HEK293 (cell line): Measurements from ENCODE around the gene CMIP.

Experiments used
- CTCF ChIA-PET: fragments of 350-600 bp; formaldehyde crosslinking; extraction: SDS; loops from one replicate; lab custom pipeline; 2021; ENCODE audit warnings: antibody characterized with exemption; lab: Yijun Ruan, JAX
- POLR2A ChIA-PET: fragments of 300-600 bp; formaldehyde crosslinking; extraction: SDS; loops from one replicate; lab custom pipeline; 2020; ENCODE audit warnings: antibody characterized with exemption, inconsistent platforms; lab: Yijun Ruan, JAX
- H3K27ac ChIP-seq: fragments of 200-500 bp; sonication (Bioruptor generic); 2 replicates; pipeline ENCODE4 v1.5.1; 2014; ENCODE audit warnings: low read depth, low read length, control low read depth, inconsistent platforms; ENCODE audit errors: extremely low read depth
- H3K36me3 ChIP-seq, 2 experiments: fragments of 200-500 bp in 1 of 2; sonication (Bioruptor generic) in 1 of 2; 1 replicate in 1 of 2; 2 replicates in 1 of 2; pipeline ENCODE4 v1.5.1; 2014 to 2017; ENCODE audit warnings: inconsistent platforms in 2 of 2, low read length in 2 of 2; ENCODE audit not compliant: control insufficient read depth in 2 of 2, insufficient read depth in 1 of 2
- H3K4me1 ChIP-seq: fragments of 200-500 bp; sonication (Bioruptor generic); 2 replicates; pipeline ENCODE4 v1.5.1; 2014; ENCODE audit warnings: mild to moderate bottlenecking, low read length, inconsistent platforms; ENCODE audit not compliant: control insufficient read depth, insufficient read depth
- H3K4me3 ChIP-seq: 2 replicates; pipeline ENCODE4 v1.5.1; 2011; ENCODE audit warnings: low read depth, mild to moderate bottlenecking, control low read depth, low read length, moderate library complexity
- H3K9me3 ChIP-seq: fragments of 200-500 bp; sonication (Bioruptor generic); 2 replicates; pipeline ENCODE4 v1.5.1; 2014; ENCODE audit warnings: low read depth, low read length, inconsistent platforms; ENCODE audit not compliant: control insufficient read depth, insufficient read depth
- ATF2 ChIP-seq: fragments of 450-650 bp; formaldehyde crosslinking; IDR thresholded peaks from 2 replicates; pipeline ENCODE4 v1.5.1; 2016; ENCODE audit warnings: missing biosample characterization, missing genetic modification characterization, low read depth
- GLIS2 ChIP-seq: fragments of 450-650 bp; formaldehyde crosslinking; IDR thresholded peaks from 2 replicates; pipeline ENCODE4 v1.5.1; 2016; ENCODE audit warnings: missing biosample characterization, missing genetic modification characterization
- SP2 ChIP-seq: fragments of 450-650 bp; formaldehyde crosslinking; IDR thresholded peaks from 2 replicates; pipeline ENCODE4 v1.5.1; 2016; ENCODE audit warnings: missing biosample characterization, missing genetic modification characterization
- ZNF155 ChIP-seq: fragments of 450-650 bp; formaldehyde crosslinking; IDR thresholded peaks from 2 replicates; pipeline ENCODE4 v1.5.1; 2016; ENCODE audit warnings: missing biosample characterization, missing genetic modification characterization
- ZNF157 ChIP-seq: fragments of 450-650 bp; formaldehyde crosslinking; IDR thresholded peaks from 2 replicates; pipeline ENCODE4 v1.5.1; 2016; ENCODE audit warnings: missing biosample characterization, missing genetic modification characterization
- ZNF174 ChIP-seq: fragments of 450-650 bp; formaldehyde crosslinking; IDR thresholded peaks from 2 replicates; pipeline ENCODE4 v1.5.0; 2017; ENCODE audit warnings: missing biosample characterization, mild to moderate bottlenecking, missing genetic modification characterization
- ZNF202 ChIP-seq: fragments of 450-650 bp; formaldehyde crosslinking; IDR thresholded peaks from 2 replicates; pipeline ENCODE4 v1.5.1; 2016; ENCODE audit warnings: missing biosample characterization, missing genetic modification characterization, borderline replicate concordance
- ZNF23 ChIP-seq: fragments of 450-650 bp; formaldehyde crosslinking; IDR thresholded peaks from 2 replicates; pipeline ENCODE4 v1.5.1; 2016; ENCODE audit warnings: missing biosample characterization, missing genetic modification characterization, borderline replicate concordance
- ZNF513 ChIP-seq: fragments of 450-650 bp; IDR thresholded peaks from 2 replicates; pipeline ENCODE4 v1.5.1; 2018; ENCODE audit warnings: missing biosample characterization, missing genetic modification characterization
- ZNF548 ChIP-seq: fragments of 450-650 bp; formaldehyde crosslinking; IDR thresholded peaks from 2 replicates; pipeline ENCODE4 v1.5.1; 2016; ENCODE audit warnings: missing biosample characterization, missing genetic modification characterization
- ZNF560 ChIP-seq: fragments of 450-650 bp; formaldehyde crosslinking; IDR thresholded peaks from 2 replicates; pipeline ENCODE4 v1.5.1; 2017; ENCODE audit warnings: missing biosample characterization, missing genetic modification characterization, borderline replicate concordance
- ZNF585B ChIP-seq: fragments of 450-650 bp; formaldehyde crosslinking; IDR thresholded peaks from 2 replicates; pipeline ENCODE4 v1.5.1; 2016; ENCODE audit warnings: missing biosample characterization, missing genetic modification characterization
- ZNF768 ChIP-seq: fragments of 450-650 bp; formaldehyde crosslinking; IDR thresholded peaks from 2 replicates; pipeline ENCODE4 v1.5.1; 2018; ENCODE audit warnings: missing biosample characterization, mild to moderate bottlenecking, missing genetic modification characterization
- ZNF785 ChIP-seq: fragments of 450-650 bp; formaldehyde crosslinking; IDR thresholded peaks from 2 replicates; pipeline ENCODE4 v1.5.1; 2016; ENCODE audit warnings: missing biosample characterization, missing genetic modification characterization
- ZNF792 ChIP-seq: fragments of 450-650 bp; formaldehyde crosslinking; IDR thresholded peaks from 2 replicates; pipeline ENCODE4 v1.5.1; 2016; ENCODE audit warnings: missing biosample characterization, missing genetic modification characterization
- TF ChIP-seq, protein P1 (sequence below): fragments of 450-650 bp; formaldehyde crosslinking; IDR thresholded peaks from 2 replicates; pipeline ENCODE4 v1.5.1; 2016; ENCODE audit warnings: missing biosample characterization, missing genetic modification characterization
- TF ChIP-seq, protein P2 (sequence below): fragments of 450-650 bp; formaldehyde crosslinking; IDR thresholded peaks from 2 replicates; pipeline ENCODE4 v1.5.1; 2016; ENCODE audit warnings: missing biosample characterization, missing genetic modification characterization
- TF ChIP-seq, protein P3 (sequence below): fragments of 450-650 bp; formaldehyde crosslinking; IDR thresholded peaks from 2 replicates; pipeline ENCODE4 v1.5.1; 2016; ENCODE audit warnings: missing biosample characterization, missing genetic modification characterization
- TF ChIP-seq, protein P4 (sequence below): fragments of 450-650 bp; formaldehyde crosslinking; IDR thresholded peaks from 2 replicates; pipeline ENCODE4 v1.5.0; 2017; ENCODE audit warnings: missing biosample characterization, missing genetic modification characterization, borderline replicate concordance

CMIP gene

DNA sequence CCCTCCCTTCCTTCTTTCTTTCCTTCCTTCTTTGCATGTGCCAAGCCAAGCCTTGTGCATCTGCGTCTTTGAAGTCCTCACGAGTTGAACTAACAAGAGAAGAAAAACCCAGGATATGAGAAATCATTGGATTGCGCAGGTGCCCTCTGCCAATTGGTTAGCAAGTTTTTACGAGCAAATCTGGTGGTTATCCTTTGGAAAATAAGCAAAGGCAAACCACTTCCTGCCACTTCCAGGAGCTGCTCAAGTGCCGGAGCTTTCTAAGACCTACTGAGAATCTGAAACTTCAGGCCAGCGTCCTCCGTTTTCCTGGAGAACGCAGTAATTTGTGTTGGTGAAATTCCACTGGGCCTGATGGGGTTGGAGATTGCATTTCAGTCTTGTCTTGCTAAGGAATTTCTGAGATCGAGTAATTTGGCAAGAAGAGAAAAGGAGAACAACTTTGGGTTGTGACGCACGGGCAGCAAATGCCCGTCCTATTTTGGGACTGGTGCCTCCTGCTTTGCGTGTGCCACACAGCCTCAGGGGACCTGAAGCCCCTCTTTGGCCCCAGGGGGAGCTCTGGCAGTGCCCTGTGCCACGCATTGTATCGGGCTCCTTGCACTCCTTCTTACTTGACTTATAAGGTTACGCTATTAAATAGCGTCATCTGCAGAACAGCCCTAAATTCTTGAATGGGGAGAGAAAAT, 56.4 kb downstream of the CMIP start:
- ChIA-PET POLR2A (interaction anchor here (0.7 kb wide), 1 partner anchor 20 kb away, joined by 3 read pairs; no protein-coding TSS in a partner anchor), CTCF (no interaction called here)
- H3K36me3 ChIP-seq = peaks cover 0 to 4% of the 10 kb centered on the region in 2 experiments; a peak in 1 of 3 replicates
- H3K4me1 ChIP-seq = no peaks in the 10 kb centered on the region
- H3K9me3 ChIP-seq = no peaks in the 10 kb centered on the region
- no peak for TF ChIP-seq ZNF202
- no peak for TF ChIP-seq ZNF768 (tag by site-specific recombination)
- TF ChIP-seq, protein P1, sequence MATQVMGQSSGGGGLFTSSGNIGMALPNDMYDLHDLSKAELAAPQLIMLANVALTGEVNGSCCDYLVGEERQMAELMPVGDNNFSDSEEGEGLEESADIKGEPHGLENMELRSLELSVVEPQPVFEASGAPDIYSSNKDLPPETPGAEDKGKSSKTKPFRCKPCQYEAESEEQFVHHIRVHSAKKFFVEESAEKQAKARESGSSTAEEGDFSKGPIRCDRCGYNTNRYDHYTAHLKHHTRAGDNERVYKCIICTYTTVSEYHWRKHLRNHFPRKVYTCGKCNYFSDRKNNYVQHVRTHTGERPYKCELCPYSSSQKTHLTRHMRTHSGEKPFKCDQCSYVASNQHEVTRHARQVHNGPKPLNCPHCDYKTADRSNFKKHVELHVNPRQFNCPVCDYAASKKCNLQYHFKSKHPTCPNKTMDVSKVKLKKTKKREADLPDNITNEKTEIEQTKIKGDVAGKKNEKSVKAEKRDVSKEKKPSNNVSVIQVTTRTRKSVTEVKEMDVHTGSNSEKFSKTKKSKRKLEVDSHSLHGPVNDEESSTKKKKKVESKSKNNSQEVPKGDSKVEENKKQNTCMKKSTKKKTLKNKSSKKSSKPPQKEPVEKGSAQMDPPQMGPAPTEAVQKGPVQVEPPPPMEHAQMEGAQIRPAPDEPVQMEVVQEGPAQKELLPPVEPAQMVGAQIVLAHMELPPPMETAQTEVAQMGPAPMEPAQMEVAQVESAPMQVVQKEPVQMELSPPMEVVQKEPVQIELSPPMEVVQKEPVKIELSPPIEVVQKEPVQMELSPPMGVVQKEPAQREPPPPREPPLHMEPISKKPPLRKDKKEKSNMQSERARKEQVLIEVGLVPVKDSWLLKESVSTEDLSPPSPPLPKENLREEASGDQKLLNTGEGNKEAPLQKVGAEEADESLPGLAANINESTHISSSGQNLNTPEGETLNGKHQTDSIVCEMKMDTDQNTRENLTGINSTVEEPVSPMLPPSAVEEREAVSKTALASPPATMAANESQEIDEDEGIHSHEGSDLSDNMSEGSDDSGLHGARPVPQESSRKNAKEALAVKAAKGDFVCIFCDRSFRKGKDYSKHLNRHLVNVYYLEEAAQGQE = no peak
- no peak for TF ChIP-seq ATF2 (tag by site-specific recombination)
- no peak for TF ChIP-seq SP2 (tag by site-specific recombination)
- TF ChIP-seq ZNF174 (tag by site-specific recombination) = no peak
- no peak for TF ChIP-seq ZNF23 (tag by site-specific recombination)
- no peak for TF ChIP-seq ZNF513
- no peak for TF ChIP-seq ZNF785
- no peak for TF ChIP-seq ZNF548
- no peak for TF ChIP-seq GLIS2 (tag by site-specific recombination)
- TF ChIP-seq ZNF560 (tag by site-specific recombination) = no peak
- TF ChIP-seq, protein P2, sequence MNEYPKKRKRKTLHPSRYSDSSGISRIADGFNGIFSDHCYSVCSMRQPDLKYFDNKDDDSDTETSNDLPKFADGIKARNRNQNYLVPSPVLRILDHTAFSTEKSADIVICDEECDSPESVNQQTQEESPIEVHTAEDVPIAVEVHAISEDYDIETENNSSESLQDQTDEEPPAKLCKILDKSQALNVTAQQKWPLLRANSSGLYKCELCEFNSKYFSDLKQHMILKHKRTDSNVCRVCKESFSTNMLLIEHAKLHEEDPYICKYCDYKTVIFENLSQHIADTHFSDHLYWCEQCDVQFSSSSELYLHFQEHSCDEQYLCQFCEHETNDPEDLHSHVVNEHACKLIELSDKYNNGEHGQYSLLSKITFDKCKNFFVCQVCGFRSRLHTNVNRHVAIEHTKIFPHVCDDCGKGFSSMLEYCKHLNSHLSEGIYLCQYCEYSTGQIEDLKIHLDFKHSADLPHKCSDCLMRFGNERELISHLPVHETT = no peak
- TF ChIP-seq, protein P3, sequence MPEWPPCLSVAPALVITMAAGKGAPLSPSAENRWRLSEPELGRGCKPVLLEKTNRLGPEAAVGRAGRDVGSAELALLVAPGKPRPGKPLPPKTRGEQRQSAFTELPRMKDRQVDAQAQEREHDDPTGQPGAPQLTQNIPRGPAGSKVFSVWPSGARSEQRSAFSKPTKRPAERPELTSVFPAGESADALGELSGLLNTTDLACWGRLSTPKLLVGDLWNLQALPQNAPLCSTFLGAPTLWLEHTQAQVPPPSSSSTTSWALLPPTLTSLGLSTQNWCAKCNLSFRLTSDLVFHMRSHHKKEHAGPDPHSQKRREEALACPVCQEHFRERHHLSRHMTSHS (tag by site-specific recombination) = no peak
- H3K27ac ChIP-seq = no peak overlapping the region
- no peak overlapping the region for H3K4me3 ChIP-seq

- POLR2A ChIA-PET = no interaction called here
- CTCF ChIA-PET = no interaction called here
- peaks cover 0 to 4% of the 10 kb centered on the region in 2 experiments; a peak in 1 of 3 replicates for H3K36me3 ChIP-seq
- no peaks in the 10 kb centered on the region for H3K4me1 ChIP-seq
- no peaks in the 10 kb centered on the region for H3K9me3 ChIP-seq
- H3K27ac ChIP-seq = no peak overlapping the region
- no peak overlapping the region for H3K4me3 ChIP-seq
- no peak for TF ChIP-seq ZNF585B
- TF ChIP-seq, protein P4, sequence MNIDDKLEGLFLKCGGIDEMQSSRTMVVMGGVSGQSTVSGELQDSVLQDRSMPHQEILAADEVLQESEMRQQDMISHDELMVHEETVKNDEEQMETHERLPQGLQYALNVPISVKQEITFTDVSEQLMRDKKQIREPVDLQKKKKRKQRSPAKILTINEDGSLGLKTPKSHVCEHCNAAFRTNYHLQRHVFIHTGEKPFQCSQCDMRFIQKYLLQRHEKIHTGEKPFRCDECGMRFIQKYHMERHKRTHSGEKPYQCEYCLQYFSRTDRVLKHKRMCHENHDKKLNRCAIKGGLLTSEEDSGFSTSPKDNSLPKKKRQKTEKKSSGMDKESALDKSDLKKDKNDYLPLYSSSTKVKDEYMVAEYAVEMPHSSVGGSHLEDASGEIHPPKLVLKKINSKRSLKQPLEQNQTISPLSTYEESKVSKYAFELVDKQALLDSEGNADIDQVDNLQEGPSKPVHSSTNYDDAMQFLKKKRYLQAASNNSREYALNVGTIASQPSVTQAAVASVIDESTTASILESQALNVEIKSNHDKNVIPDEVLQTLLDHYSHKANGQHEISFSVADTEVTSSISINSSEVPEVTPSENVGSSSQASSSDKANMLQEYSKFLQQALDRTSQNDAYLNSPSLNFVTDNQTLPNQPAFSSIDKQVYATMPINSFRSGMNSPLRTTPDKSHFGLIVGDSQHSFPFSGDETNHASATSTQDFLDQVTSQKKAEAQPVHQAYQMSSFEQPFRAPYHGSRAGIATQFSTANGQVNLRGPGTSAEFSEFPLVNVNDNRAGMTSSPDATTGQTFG (tag by site-specific recombination) = no peak
- no peak for TF ChIP-seq ZNF157 (tag by site-specific recombination)
- no peak for TF ChIP-seq ZNF155
- no peak for TF ChIP-seq ZNF792 (tag by site-specific recombination)
These were observed 57.9 kb downstream of the CMIP start for GRCh38 chr16:81502396-81503070.
